GM18517 (cell line): ENCODE results near the gene ZFR.
"Not testable (repeated sequence)": the region's sequence is repeated elsewhere in the genome, so short reads cannot be mapped to it uniquely, and the experiment has no call there.

Experiments
- ATAC-seq: cut with Tn5 transposase; IDR thresholded peaks from one replicate; pipeline ENCODE4 v1.9.1; 2021; ENCODE audit warnings: mild to moderate bottlenecking, moderate library complexity; ENCODE audit not compliant: unreplicated experiment

ZFR gene

DNA sequence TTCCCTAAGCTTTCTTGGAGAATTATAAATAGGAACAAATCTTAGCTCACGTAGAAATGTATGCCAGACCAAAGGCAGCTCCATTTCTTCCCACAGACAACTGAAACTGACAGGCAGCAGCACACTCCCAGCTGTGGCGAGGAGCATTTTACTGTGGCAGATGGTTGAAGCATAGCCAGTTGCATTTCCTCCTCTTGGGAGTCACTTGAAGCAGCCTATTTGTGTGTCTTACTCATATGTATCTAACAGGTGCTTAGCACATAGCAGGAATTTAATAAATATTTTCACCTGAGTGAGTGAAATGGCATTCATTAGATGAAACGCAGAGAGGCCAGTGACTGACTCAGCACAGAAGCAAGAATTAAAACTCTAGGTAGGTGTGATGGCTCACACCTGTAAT is 119.5 kb downstream of the ZFR start:
- ATAC-seq = peak; percentile 68

DNA sequence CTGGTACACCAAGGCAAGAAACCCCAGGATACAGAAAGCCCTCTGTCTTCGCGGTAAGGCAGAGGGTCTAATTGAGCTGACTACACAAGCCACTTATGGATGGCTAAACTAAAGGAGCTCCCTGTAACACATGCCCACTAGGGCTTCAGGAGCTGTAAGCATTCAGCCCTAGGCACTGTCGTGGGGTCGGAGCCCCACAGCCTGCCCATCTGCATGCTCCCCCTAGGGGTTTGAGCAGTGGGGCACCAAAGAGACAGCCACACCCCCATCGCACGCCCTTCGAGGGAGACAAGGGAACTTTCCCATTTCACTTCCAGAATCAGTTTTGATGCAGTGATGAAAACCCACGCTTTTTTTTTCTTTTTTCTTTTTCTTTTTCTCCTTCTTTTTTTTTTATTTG is 120.8 kb downstream of the ZFR start:
- no peak for ATAC-seq

DNA sequence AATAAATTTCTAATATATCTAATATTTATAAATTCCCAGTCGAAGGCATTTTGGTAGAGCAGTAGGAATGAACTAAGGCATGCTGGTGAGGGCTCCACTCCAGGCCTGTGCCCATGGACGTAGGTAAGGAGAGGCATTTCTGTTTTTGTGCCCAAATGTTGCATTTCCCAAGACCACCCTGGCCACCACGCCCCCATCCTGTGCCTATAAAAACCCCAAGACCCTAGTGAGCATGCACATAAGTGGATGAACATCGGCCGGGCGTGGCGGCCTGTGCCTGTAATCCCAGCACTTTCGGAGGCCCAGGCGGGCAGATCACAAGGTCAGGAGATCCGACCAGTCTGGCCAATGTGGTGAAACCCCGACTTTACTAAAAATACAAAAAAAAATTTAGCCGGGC is 121.7 kb downstream of the ZFR start:
- ATAC-seq = no peak

DNA sequence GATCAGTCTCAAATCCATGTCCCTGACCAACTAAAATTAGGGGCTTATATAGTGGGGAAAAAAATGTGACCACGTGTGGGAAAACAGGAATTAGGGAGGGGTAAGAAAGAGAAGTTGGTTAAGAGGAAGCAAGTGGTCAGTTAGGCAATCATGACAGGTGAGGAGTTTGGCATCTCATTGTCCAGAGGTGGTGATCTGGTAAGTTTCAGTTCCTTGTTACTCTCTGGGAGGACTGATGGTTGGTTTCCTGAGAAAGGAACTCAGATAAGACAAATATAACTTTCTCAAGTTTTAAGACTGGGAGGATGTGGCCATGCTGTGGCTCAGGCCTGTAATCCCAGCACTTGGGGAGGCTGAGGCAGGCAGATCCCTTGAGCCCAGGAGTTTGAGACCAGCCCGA is 122.8 kb downstream of the ZFR start:
- ATAC-seq = not testable (repeated sequence)

DNA sequence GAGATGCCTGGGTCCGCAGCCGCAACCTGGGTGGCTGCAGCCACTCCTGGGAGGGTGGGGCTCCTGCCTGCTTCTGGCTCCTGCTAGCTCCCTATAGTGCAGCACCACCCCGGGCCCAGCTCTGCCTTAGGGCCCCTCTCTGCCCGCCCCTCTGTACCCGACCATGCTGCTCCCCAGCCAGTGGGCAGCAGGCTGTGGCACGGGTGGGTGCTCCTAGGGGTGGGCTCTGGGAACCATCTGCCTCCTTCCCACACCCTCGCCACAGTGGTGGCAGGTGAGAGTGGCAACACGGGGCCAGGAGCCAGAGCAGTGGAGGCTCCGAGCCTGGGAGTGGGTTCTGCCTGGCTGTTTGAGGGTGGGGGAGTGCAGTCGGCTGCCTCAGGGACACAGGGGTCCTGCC is 124.0 kb downstream of the ZFR start:
- ATAC-seq = no peak

DNA sequence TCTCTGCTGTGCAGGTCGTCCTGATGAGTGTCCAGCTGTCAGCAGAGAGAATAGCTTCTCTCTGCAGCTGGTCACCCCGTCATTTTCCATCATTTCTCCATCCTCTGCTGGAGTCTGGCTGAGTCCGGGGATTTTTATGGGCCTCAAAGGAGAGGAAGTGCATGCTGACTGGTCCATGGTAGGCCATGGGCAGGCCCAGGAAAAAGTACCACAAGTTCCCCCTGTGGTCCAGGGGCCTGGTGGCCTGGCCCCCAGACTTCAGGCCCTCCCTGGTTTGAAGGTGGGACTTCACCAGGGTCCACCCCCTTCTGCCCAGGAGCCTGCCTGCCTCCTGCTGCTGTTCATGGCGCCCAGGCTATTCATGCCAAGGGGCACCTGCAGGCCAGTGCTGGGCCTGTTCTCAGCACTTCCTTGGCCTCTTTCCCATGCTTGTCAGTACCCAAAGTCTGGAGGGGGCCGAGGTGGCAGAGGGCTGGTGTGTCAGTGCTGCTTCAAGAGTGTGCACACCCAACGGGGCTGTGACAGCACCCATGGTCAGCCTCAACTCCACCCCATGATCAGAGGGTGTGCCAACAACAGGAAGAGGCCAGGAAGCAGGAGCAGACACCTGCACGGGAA is 124.5 kb downstream of the ZFR start:
- no peak for ATAC-seq

DNA sequence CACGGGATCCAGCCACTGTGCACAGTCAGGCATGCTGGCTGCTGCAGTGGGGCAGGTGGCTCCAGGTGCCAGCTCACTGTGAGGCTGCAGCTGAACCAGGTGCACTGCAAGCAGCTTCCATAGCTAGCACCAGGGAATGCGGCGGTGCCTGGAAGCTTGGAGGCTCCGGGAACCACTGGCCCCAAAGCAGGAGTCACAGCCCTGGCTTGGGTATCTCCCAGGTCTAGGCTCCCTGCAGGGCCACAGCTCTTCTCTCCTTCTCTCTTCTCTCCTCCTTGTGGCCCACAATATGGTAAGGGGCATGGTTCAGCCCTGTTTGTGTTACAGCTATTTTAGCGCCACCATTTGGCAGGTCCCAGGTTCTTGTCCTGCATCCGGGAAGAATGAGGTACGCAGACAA is 125.1 kb downstream of the ZFR start:
- ATAC-seq = no peak

DNA sequence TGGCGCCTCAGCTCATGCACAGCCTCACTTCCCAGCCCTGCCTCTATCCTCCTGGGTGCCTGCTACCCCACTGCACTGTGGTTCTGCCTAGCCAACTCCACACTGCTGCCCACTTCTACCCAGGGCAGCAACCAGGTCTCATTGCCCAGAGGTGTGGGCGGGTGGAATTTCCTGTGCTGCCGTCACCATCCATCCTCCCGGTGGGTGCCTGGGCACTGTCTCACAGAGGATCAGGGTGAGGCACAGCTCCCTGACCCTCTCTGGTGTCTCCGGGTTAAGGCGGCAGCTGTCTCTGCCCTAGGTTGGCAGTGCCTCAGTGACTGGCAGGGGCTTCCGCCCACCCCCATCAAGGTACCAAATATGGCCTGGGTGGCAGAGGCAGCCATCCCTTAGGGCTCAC is 127.5 kb downstream of the ZFR start:
- ATAC-seq = no peak

DNA sequence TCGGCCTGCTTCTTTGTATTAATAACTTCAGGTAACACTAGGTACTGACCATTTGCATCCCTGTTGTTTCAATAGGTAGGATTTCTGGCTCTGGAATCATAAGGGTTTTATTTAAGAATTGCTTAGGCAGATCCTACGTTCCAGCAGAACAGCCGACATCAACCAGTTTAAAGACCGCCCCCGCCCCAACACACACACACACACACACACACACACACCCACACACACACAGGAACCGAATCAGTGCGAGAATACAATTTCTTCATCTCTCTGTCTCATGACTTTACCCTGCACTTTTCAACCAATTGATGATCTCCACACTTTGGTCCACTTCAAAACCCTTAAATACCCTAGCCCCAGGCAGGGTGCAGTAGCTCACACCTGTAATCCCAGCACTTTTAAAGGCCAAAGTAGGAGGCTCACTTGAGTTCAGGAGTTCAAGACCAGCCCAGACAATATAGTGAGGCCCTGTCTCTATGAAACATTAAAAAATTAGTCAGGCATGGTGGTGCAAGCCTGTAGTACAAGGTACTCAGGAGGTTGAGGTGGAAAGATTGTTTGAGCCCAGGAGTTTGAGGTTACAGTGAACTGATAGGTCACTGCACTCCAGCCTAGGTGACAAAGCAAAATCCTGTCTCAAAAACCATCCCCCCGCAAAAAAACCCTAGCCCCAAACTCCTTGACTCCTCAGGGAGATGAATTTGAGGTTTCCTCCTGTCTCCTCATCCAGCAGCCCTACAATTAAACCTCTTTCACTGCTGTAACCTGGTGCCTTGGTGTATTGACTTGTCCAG is 129.1 kb downstream of the ZFR start:
- ATAC-seq = no peak

DNA sequence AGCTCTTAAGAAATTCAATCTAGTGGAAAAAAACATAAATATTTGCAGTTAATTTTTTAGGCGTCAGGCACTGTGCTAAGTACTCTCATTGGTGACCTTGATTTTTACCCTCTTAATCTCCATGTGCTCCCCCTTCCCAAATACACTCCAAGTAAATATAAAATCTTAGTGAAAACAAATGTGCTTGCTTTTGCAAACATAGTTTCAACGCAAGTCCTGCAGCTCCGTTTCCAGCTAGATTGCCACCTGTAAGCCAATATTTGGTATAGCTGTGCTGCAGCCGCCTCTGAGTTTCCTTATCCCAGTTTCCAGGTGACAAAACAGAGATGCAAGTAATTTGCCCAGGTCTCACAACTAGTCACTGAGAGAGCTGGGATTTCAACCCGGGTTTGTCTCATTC is 129.9 kb downstream of the ZFR start:
- ATAC-seq = no peak

DNA sequence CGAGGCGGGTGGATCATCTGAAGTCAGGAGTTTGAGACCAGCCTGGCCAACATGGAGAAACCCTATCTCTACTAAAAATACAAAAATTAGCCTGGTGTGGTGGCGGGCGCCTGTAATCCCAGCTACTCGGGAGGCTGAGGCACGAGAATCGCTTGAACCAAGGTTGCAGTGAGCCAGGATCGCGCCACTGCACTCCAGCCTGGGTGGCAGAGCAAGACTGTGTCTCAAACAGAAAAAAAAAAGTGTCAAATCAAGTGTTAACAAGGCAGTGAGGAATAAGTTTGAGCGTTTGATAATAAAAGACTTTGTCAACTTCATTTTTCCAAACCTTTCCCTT is 130.4 kb downstream of the ZFR start:
- ATAC-seq = not testable (repeated sequence)

DNA sequence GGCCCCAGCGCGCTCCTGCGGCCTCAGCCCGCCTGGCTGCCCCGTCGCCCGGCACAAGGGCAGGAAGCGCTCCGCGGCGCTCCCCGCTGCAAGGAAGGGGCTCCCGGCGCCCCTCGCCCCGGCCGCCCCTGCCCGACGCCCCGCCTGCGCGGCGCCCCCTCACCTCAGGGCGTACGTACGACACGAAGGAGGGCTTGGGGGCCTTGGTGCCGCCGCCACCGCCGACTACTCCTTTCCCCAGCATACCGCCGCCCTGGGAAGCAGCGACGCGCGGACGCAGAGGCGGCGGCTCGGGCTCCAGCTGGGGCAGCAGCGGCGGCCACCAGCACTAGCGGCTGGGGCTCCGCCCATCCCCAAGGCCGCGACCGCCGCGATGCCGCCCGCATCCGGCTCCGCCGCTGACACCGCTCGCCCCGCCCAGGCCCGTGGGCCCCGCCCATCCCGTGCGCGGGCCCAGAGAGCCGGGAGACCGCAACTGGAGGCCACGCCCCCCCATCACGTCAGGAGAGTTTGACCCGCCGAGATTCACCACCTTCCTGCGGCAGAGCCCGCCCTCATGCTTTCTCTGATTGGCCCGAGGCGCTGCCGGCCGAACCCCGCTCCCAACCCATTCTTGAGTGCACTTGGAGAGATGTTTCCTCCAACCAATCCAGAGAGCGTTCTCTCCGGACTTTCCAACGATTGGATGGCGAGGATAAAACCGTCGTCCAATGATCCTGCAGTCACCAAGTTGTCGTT is 131.8 kb downstream of the ZFR start, which contains the start of gene MTMR12:
MTMR12 (minus strand) TSS at position 345 of the 738 bp plus-strand sequence; CDS start at position 244, 101 bp downstream.
- ATAC-seq = peak; percentile 95

DNA sequence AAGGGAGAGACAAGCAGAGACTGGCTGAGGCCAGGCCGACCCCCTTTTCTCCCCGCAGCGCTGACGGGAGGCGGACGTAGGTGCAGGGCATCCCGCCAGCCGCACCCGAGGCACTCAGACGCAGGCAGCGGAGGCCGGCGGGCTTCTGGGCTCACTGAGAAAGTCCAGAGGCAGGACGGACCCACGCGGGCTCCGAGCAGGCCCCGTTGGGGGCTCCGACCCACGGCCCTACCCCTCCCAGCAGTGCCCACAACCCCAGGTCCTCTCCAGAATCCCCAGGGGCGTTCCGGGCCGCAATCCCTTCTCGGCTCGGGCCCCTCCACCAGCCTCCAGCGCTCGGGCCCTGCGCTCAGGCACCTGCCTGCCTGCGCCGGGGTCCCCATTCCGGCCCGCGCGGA is 132.3 kb downstream of the ZFR start:
- ATAC-seq = peak; percentile 28

DNA sequence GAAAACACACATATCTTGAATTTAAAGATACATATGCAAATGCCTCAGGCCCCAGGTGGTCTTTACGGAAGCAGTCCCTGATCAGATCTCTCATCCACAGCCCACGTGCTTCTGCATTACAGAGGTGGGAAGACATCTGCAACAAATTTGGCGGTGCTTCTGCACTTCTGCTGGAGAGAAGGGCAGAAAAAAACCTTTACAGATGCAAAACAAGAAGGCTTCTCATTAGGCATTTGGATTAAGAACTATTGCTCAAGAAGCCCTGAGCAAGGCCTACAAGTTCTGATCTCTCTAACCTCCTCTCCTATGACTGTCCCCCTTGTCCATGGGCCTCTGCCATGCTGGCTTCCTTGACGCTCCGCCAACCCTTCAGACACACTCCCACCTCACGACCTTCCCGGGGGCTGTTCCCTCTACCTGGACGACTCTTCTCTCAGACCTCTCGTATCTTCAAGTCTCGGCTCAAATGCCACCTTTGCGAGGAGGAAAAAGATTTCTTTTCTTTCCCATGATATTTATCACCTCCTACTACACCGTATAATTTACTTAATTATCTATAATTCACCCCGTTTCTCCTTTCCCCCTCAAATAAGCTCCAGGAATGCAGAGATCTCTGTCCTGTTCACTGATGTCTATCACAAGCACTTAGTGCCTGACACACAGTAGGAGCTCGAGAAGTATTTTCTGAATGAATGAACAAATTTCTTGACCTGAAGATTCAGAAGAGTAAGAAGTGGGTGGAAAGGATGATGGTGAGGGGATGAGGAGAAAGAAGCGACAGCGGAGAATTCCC is 132.9 kb downstream of the ZFR start:
- peak; percentile 2 for ATAC-seq

DNA sequence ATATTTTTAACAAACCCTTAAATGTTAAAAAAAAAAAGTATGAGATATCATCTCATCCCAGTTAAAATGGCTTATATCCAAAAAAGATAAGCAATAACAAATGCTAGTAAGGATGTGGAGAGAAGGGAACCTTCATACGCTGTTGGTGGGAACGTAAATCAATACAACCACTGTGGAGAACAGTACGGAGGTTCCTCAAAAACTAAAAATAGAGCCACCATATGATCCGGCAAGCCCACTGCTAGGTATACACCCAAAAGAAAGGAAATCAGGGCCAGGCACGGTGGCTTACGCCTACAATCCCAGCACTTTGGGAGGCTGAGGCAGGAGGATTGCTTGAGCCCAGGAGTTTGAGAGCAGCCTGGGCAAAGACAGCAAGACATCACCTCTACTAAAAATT is 134.8 kb downstream of the ZFR start:
- no peak for ATAC-seq

DNA sequence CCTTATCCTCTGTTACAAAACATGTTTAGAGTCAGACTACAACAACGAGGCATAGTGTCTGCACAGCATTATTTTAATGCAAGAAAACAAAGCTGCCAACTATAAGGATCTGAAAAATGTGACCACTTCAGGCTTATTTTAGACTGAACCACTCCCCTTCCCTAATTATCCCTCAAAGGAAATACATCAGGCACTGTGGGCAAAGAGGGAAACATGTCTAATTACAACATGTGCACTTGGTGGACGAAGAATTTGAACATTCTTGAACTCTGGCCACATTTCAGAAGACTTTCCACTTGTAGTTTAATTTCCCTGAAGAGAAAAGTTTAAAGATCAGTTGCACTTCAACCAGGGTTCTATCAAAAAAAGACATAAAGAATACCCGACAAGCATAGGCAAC is 135.6 kb downstream of the ZFR start:
- ATAC-seq = no peak

DNA sequence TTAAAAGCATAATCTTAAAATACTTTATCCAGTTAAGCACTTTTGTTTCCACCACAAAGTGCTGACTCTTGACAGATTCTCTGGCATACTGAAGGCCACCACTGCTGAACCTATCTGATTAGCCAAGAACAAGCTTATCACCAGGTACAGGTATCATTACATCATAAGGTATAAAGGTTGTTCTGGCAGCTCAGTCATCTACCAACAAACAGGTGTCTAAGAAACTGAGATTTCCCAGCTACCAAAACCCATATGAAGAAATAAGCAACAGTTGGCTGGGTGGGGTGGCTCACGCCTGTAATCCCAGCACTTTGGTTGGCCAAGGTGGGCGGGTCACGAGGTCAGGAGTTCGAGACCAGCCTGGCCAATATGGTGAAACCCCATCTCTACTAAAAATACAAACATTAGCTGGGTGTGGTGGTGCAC is 136.8 kb downstream of the ZFR start:
- ATAC-seq = no peak

DNA sequence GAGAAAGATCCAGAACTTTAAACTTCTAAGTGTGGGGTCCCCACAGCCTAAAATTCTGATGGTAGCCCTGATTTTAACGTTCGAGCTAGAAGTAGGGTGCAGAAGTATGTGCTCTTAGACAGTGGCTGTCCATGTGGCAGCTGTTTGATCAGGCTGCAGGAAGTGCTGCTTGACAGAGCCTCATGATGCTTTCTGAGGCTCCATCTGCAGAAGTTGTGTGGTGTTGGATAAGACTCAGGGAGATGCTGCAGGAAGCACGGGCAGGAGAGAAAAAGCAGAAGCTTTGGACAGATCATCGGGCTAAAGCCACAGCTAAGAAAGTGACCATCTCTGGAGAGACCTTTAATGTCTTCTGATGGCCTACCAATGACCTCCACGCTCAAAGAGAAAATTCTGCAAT is 139.9 kb downstream of the ZFR start:
- ATAC-seq = no peak
